WTC11 (cell line): ENCODE results near the gene NOXA1.

Experiments used
- CTCF ChIP-seq: fragments of 200-600 bp; IDR thresholded peaks from 2 replicates; pipeline ENCODE4 v1.8.0; 2022; ENCODE audit warnings: antibody characterized with exemption
- ESRRA ChIP-seq: sonication (generic); formaldehyde crosslinking; IDR thresholded peaks from 2 replicates; pipeline ENCODE4 v1.8.1; 2022; ENCODE audit warnings: mild to moderate bottlenecking, missing genetic modification reagents, borderline replicate concordance
- PRDM15 ChIP-seq: sonication (generic); formaldehyde crosslinking; IDR thresholded peaks from 2 replicates; pipeline ENCODE4 v1.8.0; 2022; ENCODE audit warnings: missing genetic modification reagents
- TEAD1 ChIP-seq: sonication (generic); formaldehyde crosslinking; IDR thresholded peaks from 2 replicates; pipeline ENCODE4 v1.8.0; 2022; ENCODE audit warnings: mild to moderate bottlenecking, missing genetic modification reagents
- ZNF263 ChIP-seq: sonication (generic); formaldehyde crosslinking; IDR thresholded peaks from 2 replicates; pipeline ENCODE4 v1.8.1; 2022; ENCODE audit warnings: low read depth, mild to moderate bottlenecking, moderate library complexity, missing genetic modification reagents

- TF ChIP-seq CTCF (no peak), PRDM15 (CRISPR knock-in tag) (no peak), ESRRA (CRISPR knock-in tag) (no peak), TEAD1 (CRISPR knock-in tag) (no peak), ZNF263 (CRISPR knock-in tag) (no peak)
Observed at GRCh38 chr9:137404961-137405567, 18.1 kb upstream of the NOXA1 start.
